ENCODE measurements around the gene MFRP. TPM values are rescaled to one million over a fixed set of nuclear protein-coding genes. Genes with fewer than 3 reads are reported as not detected.
A peak's percentile ranks its signal among the peaks of the same experiment; 100 is the strongest.

The MFRP gene
- total and polyA plus RNA-seq, 9 donors = not detected

DNA sequence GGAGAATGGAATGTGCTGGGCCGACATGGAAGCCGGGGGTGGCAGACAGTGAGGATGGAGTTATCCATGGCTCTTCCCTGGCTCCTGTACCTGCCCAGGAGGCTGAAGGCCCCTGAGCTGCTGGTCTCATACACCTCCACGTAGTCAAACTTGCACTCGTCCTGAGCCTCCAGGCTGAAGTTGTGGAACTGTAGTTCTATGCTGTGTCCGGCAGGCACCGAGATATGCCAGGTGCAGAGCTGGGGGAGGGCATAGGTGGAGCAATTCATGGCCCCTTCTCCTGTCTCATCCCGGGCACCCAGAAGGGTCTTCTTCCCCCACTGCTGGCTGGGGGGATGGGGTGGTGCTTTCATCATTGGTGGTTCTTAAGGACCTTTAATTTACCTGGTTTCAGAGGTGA lies 2.8 kb downstream of the MFRP start:
- H3K27ac ChIP-seq (ENCODE audit: low read length) = no peak overlapping the region
- DNase-seq = peak; percentile 15
- H3K27me3 ChIP-seq (ENCODE audit: control insufficient read depth, insufficient read depth, low read length) = peaks cover 11% of the 10 kb centered on the region
- WGBS (ENCODE audit: insufficient coverage) = 53% methylated on average over 2 of the region's 7 CpGs
- peaks cover 40% of the 10 kb centered on the region for H3K4me1 ChIP-seq (ENCODE audit: control insufficient read depth, insufficient read depth, low read length)
- H3K36me3 ChIP-seq (ENCODE audit: control insufficient read depth, insufficient read depth, low read length) = no peaks in the 10 kb centered on the region
- no peak overlapping the region for H3K4me3 ChIP-seq (ENCODE audit: low read length)
- no peaks in the 10 kb centered on the region for H3K9me3 ChIP-seq (replicated peaks; ENCODE audit: control insufficient read depth, low read depth, low read length)

DNA sequence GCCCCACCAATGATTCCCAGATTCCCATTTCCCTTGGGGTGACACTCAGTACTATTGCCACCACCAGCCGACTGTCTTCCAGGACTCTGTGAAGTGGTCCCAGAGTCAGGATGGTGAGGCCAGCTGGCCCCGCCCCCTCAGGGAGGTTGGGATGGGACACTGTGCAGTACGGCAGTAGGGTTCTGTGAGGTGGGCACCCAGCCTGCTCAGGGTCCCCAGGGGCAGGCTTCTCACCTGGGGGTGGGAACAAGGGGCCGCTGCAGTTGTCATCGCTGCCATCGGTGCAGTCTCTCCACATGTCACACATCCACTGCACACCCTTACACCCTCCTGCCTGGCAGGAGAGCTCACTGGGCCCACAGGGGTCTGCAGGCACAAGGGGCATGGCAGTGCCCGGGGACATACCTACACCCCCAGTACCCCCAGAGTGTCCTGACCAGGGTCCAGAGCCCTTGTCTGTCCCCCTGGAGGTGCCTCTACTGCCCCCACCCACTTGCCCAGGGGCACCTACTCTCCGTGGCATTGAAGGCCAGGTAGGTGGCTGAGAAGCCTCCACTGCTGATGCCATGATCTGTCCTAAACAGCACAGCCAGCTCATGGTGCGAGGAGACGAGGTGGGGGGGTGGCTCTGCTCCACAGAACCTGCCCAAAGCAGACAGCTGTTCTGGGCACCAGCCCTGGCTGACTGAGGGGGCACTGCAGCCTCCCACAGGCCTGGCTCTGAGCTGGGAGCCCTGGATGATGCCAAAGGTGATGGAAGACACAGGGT lies 4.0 kb downstream of the MFRP start:
- DNase-seq = peak; percentile 32
- no peaks in the 10 kb centered on the region for H3K36me3 ChIP-seq (ENCODE audit: control insufficient read depth, insufficient read depth, low read length)
- no peak overlapping the region for H3K4me3 ChIP-seq (ENCODE audit: low read length)
- peaks cover 11% of the 10 kb centered on the region for H3K27me3 ChIP-seq (ENCODE audit: control insufficient read depth, insufficient read depth, low read length)
- H3K9me3 ChIP-seq (replicated peaks; ENCODE audit: control insufficient read depth, low read depth, low read length) = no peaks in the 10 kb centered on the region
- no peak overlapping the region for H3K27ac ChIP-seq (ENCODE audit: low read length)
- peaks cover 42% of the 10 kb centered on the region for H3K4me1 ChIP-seq (ENCODE audit: control insufficient read depth, insufficient read depth, low read length)
- WGBS (ENCODE audit: insufficient coverage) = 73% methylated on average over 9 of the region's 10 CpGs

DNA sequence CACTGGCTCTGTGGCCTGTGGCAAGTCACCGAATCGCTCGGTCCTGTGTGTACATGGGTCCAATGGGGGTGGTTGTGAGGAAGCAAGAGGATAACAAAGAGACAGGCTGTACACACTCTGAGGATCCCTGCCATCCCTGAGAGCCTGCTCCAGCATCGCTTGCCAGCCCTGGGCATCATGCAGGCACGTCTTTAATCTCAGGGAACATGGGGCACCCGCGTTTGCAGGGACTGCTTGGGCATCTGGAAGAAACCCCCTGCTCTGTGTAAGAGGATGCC lies 4.5 kb downstream of the MFRP start:
- DNase-seq = peak; percentile 23
- Histone ChIP-seq H3K36me3 (ENCODE audit: control insufficient read depth, insufficient read depth, low read length) (peaks cover 2% of the 10 kb centered on the region), H3K27me3 (ENCODE audit: control insufficient read depth, insufficient read depth, low read length) (peaks cover 11% of the 10 kb centered on the region), H3K27ac (ENCODE audit: low read length) (no peak overlapping the region), H3K4me3 (ENCODE audit: low read length) (no peak overlapping the region), H3K4me1 (ENCODE audit: control insufficient read depth, insufficient read depth, low read length) (peaks cover 47% of the 10 kb centered on the region), H3K9me3 (replicated peaks; ENCODE audit: control insufficient read depth, low read depth, low read length) (no peaks in the 10 kb centered on the region)
- WGBS (ENCODE audit: insufficient coverage) = 77% methylated on average over 5 of the region's 7 CpGs

DNA sequence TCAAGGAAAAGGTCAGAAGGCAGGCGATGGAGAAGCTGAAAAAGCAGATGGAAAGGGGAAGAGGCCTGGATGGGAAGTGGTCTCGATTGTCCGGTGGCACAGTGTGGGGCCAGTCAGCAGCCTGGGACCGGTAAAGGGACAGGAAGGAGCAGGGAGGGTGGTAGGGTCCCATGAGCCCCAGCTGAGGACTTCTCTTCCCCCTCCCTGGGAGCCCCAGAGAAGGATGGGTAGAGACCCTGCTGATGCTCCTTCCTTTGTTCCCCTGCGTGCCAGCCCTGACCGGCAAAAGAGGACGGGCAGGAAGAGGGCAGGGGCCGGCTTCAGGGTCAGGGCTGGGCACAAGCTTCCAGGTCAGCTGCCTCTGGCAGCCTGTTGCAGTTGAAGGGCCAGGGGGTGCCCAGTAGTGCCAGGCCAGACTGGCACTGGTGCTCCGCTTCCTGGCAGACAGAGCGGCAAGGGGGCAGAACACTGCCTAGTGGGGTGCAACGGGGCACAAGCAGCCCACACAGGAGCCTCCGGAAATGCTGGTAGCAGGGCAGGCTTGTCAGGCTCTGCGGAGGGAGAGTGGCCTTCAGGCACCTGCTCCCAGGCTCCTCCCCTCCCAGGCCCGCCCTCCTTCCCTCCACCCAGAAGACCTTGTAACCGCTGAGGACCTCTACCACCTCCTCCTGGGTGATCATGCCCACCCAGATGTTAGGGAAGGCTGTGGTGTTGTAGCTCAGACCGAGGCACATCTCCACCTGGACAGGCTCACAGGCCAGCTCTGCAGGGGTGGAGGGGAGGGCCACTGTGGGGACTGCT lies 5.1 kb downstream of the MFRP start:
- WGBS (ENCODE audit: insufficient coverage) = 48% methylated on average over 11 of the region's 16 CpGs
- H3K4me1 ChIP-seq (ENCODE audit: control insufficient read depth, insufficient read depth, low read length) = peaks cover 47% of the 10 kb centered on the region
- H3K9me3 ChIP-seq (replicated peaks; ENCODE audit: control insufficient read depth, low read depth, low read length) = no peaks in the 10 kb centered on the region
- peaks cover 6% of the 10 kb centered on the region for H3K36me3 ChIP-seq (ENCODE audit: control insufficient read depth, insufficient read depth, low read length)
- DNase-seq = peak; percentile 64
- no peak overlapping the region for H3K4me3 ChIP-seq (ENCODE audit: low read length)
- H3K27ac ChIP-seq (ENCODE audit: low read length) = peak overlapping the region; percentile 94
- peaks cover 11% of the 10 kb centered on the region for H3K27me3 ChIP-seq (ENCODE audit: control insufficient read depth, insufficient read depth, low read length)

DNA sequence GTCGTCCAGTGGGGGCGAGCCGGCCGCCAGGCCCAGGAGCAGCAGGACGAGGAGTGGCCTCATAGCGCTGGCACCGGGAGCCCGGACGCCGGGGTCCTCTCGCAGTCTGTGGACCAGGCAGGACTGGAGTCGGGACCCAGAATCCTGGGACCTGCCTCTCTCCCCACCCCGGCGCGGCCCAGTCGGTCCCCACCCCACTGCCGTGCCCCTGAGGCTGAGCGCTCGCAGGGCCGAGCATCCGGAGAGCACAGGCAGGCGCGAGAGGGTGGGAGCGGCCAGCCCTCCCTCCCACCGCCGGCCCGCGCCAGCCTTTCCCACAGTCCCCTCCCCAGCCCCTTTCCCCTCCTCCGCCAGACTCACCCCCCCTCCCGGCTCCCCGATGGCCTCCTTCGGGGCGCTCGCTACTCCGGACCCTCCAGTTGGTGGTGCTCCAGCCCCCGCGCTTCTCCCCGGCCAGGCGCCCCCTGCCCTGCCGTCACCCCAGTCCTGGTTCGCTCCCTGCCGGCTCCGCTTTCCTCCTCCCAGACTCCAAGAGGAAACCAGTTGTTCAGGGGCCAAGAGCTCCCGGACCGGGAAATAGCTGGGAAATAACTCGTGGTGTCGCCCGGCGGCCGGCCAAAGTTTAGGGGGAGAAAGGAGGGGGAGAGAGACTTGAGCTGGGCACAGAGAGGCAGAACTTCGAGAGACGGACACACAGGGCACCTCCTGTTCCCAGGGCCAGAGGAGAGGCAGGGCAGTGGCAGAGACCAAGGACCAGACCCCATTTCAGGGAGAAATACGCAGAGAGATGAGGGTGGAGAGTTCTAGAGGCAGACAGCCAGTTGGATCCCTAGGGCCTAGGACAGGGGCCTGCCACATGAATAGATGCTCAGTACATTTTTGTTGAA lies 5.9 kb downstream of the MFRP start, which contains the start of gene C1QTNF5:
C1QTNF5 (minus strand) TSS at position 549 of the 887 bp plus-strand sequence; CDS start at position 63, 486 bp downstream.
- Histone ChIP-seq H3K4me1 (ENCODE audit: control insufficient read depth, insufficient read depth, low read length) (peaks cover 49% of the 10 kb centered on the region), H3K27ac (ENCODE audit: low read length) (peak within 1 kb of the TSS; percentile 94), H3K36me3 (ENCODE audit: control insufficient read depth, insufficient read depth, low read length) (peaks cover 11% of the 10 kb centered on the region), H3K27me3 (ENCODE audit: control insufficient read depth, insufficient read depth, low read length) (peaks cover 11% of the 10 kb centered on the region), H3K4me3 (ENCODE audit: low read length) (peak within 1 kb of the TSS; percentile 68), H3K9me3 (replicated peaks; ENCODE audit: control insufficient read depth, low read depth, low read length) (no peaks in the 10 kb centered on the region)
- WGBS (ENCODE audit: insufficient coverage) = under 1% methylated on average over 49 of the region's 53 CpGs
- peak; percentile 97 for DNase-seq

DNA sequence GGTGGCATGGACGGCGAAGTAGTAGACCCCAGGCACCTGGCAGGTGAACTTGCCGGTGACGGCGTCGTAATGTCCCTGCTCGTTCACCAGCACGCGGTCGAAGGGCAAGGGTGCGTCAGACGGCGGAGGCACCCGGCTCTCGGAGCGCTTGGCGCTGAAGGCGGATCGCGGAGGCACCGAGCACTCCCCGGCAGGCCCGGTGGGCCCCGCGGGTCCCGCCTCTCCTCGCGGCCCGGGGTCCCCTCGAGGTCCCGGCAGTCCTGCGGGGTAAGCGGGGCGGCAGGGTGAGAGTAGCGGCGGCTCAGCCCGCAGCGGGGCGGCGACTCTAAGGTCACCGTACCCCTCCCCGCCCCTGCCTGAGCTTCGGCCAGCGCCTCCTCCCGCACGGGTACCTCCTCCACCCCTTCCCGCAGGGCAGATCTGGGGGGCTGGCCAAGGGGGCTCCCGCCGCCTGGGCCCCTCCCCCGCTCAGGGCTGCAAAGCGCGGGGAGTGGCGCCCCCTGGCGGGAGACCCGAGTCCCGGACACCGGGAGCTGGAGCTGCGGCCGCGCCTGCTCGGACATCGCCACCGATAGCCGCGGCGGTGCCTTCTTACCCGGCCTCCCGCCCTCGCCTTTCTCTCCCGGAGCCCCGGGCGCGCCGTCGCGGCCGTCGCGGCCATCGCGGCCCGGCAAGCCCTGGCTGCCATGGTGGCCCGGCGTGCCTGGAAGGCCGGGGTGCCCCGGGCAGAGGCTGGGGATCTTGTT lies 6.7 kb downstream of the MFRP start:
- peak overlapping the region; percentile 94 for H3K27ac ChIP-seq (ENCODE audit: low read length)
- DNase-seq = peak; percentile 86
- H3K27me3 ChIP-seq (ENCODE audit: control insufficient read depth, insufficient read depth, low read length) = peaks cover 11% of the 10 kb centered on the region
- peak overlapping the region; percentile 68 for H3K4me3 ChIP-seq (ENCODE audit: low read length)
- H3K9me3 ChIP-seq (replicated peaks; ENCODE audit: control insufficient read depth, low read depth, low read length) = no peaks in the 10 kb centered on the region
- H3K36me3 ChIP-seq (ENCODE audit: control insufficient read depth, insufficient read depth, low read length) = peaks cover 11% of the 10 kb centered on the region
- H3K4me1 ChIP-seq (ENCODE audit: control insufficient read depth, insufficient read depth, low read length) = peaks cover 57% of the 10 kb centered on the region
- 2% methylated on average over 86 of the region's 86 CpGs for WGBS (ENCODE audit: insufficient coverage)

DNA sequence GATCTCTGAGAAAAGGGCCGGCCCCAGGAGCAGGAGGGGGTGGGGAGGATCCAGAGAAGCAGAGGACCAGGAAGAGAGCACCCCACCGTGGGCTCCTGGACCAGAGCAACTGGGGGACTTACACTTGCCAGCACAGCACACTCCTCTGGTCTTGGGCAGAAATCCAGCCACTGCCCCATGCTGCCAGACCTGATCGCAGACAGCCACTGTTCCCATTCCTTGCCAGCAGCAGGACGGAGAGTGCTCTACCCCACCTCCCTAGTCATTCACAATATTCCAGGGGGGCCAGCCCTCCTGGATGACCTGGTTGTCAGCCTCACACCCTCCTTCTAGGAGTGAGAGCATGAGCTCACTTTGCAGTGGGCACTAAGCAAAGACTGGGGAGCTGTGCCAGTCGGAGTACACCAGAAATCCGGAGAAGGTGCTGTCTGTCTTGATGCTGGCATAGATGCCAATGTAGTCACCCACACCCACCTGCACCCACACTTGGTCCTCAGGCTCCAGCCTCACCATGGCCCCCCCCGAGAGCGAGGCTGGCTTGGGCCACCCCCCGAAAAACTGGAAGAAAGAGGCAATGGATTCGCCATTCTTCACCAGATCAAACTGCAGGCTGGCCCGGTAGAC lies 7.4 kb downstream of the MFRP start:
- H3K4me3 ChIP-seq (ENCODE audit: low read length) = peak overlapping the region; percentile 57
- peak; percentile 52 for DNase-seq
- no peak overlapping the region for H3K27ac ChIP-seq (ENCODE audit: low read length)
- no peaks in the 10 kb centered on the region for H3K9me3 ChIP-seq (replicated peaks; ENCODE audit: control insufficient read depth, low read depth, low read length)
- peaks cover 11% of the 10 kb centered on the region for H3K27me3 ChIP-seq (ENCODE audit: control insufficient read depth, insufficient read depth, low read length)
- H3K4me1 ChIP-seq (ENCODE audit: control insufficient read depth, insufficient read depth, low read length) = peaks cover 56% of the 10 kb centered on the region
- WGBS (ENCODE audit: insufficient coverage) = 24% methylated on average over 7 of the region's 11 CpGs
- peaks cover 11% of the 10 kb centered on the region for H3K36me3 ChIP-seq (ENCODE audit: control insufficient read depth, insufficient read depth, low read length)

DNA sequence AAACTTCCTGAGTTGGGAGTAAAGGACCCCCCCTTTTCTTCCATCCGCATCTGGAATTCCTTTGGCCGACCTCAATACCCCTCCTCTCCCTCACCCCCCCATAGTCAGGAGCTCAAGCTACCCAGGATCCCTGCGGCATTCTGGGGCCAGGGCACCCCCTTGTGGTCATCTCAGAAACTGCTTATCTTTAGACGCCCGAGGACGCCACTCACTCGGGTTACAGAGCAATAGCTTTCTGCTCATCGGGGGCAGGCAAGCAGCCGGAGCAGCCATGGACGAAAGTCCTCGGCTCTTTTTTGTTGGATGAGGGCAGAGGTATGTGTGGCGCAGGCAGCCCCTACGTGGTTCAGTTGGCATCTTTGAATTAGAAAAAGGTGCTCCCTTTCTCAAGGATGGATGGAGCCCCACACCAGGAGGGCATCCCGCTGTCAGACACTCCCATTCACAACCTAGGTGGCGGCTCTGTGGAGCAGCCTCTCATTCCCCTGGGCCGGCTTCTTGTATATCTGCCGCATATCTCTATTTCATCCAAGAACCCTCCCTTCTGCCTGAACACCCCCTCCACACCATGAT lies 8.1 kb downstream of the MFRP start:
- H3K27ac ChIP-seq (ENCODE audit: low read length) = no peak overlapping the region

More for the DNA sequence above, 8.1 kb downstream of the MFRP start:
- WGBS (ENCODE audit: insufficient coverage) = 3% methylated on average over 8 of the region's 17 CpGs
- Histone ChIP-seq H3K27me3 (ENCODE audit: control insufficient read depth, insufficient read depth, low read length) (peaks cover 11% of the 10 kb centered on the region), H3K4me1 (ENCODE audit: control insufficient read depth, insufficient read depth, low read length) (peaks cover 55% of the 10 kb centered on the region), H3K4me3 (ENCODE audit: low read length) (peak overlapping the region; percentile 57), H3K36me3 (ENCODE audit: control insufficient read depth, insufficient read depth, low read length) (peaks cover 11% of the 10 kb centered on the region), H3K9me3 (replicated peaks; ENCODE audit: control insufficient read depth, low read depth, low read length) (no peaks in the 10 kb centered on the region)
- DNase-seq = peak; percentile 83

Measured in muscle of leg (tissue), 11 donors.